A549 (cell line): ENCODE measurements around the gene PPP2R2C. TPM values are rescaled to one million over a fixed set of nuclear protein-coding genes. Genes with fewer than 3 reads are reported as not detected.

Experiments
- ATAC-seq, 2 experiments: fragments of 200-7000 bp in 1 of 2; fragments of >200 bp in 1 of 2; cut with Nextera tagmentation in 1 of 2; cut with Tn5 transposase in 1 of 2; 3 replicates each; pipeline versions ENCODE4 v1.8.0 to v1.9.1; 2018 to 2020; ENCODE audit warnings: mild to moderate bottlenecking in 1 of 2, moderate library complexity in 1 of 2
- CTCF ChIA-PET: fragments of 300-600 bp; sonication (Branson Sonifier 250); formaldehyde crosslinking; extraction: SDS; loops from one replicate; lab custom pipeline; 2021; ENCODE audit warnings: antibody characterized with exemption, inconsistent platforms; lab: Yijun Ruan, JAX
- POLR2A ChIA-PET: fragments of 350-600 bp; formaldehyde crosslinking; extraction: SDS; loops from one replicate; lab custom pipeline; 2021; ENCODE audit warnings: antibody characterized with exemption, inconsistent platforms; lab: Yijun Ruan, JAX
- DNase-seq, 2 experiments: peaks; one replicate each; pipeline versions ENCODE4 v3.0.0 to v3.0.0-alpha.2; 2011 to 2016; ENCODE audit warnings: low read depth in 1 of 2, low spot score in 1 of 2
- FAIRE-seq: peaks from 2 replicates; lab custom pipeline; 2011; peaks lifted over from hg19 to GRCh38; lab: Jason Lieb, UNC
- H3K27ac ChIP-seq, 2 experiments: fragments of >200 bp; sonication (Bioruptor Twin); formaldehyde crosslinking; 3 replicates each; pipeline ENCODE4 v1.5.1; 2016 to 2017
- H3K4me1 ChIP-seq: fragments of >200 bp; sonication (Bioruptor Twin); formaldehyde crosslinking; 3 replicates; pipeline ENCODE4 v1.6.1; 2016
- H3K4me2 ChIP-seq: fragments of >200 bp; sonication (Bioruptor Twin); formaldehyde crosslinking; 3 replicates; pipeline ENCODE4 v1.6.1; 2016
- H3K4me3 ChIP-seq: fragments of >200 bp; sonication (Bioruptor Twin); formaldehyde crosslinking; 3 replicates; pipeline ENCODE4 v1.5.1; 2016
- H3K9me3 ChIP-seq: fragments of >200 bp; sonication (Bioruptor Twin); formaldehyde crosslinking; 3 replicates; pipeline ENCODE4 v1.6.1; 2016
- ATOH8 ChIP-seq: fragments of 250-450 bp; sonication (Bioruptor Pico); IDR thresholded peaks from 2 replicates; pipeline ENCODE4 v1.5.0; 2020; ENCODE audit warnings: low read depth, mild to moderate bottlenecking, moderate library complexity
- CHD2 ChIP-seq: fragments of 150-350 bp; IDR thresholded peaks from 2 replicates; pipeline ENCODE4 v1.6.1; 2014; ENCODE audit warnings: low read length; ENCODE audit not compliant: partially characterized antibody
- CTCF ChIP-seq: fragments of >200 bp; sonication (Bioruptor Twin); formaldehyde crosslinking; IDR thresholded peaks from 3 replicates; pipeline ENCODE4 v1.5.1; 2016
- E2F6 ChIP-seq: IDR thresholded peaks from 2 replicates; pipeline ENCODE4 v1.6.1; 2012; ENCODE audit warnings: low read depth, borderline replicate concordance
- EHMT2 ChIP-seq: fragments of 200-600 bp; sonication (generic); IDR thresholded peaks from 2 replicates; pipeline ENCODE4 v1.6.1; 2016; ENCODE audit warnings: antibody characterized with exemption, low read depth, mild to moderate bottlenecking, moderate library complexity
- EP300 ChIP-seq, 2 experiments: fragments of >200 bp; sonication (Bioruptor Twin); formaldehyde crosslinking; IDR thresholded peaks; 2 replicates in 1 of 2; 3 replicates in 1 of 2; pipeline ENCODE4 v1.6.1; 2016 to 2017
- FOSB ChIP-seq: fragments of 250-450 bp; sonication (Bioruptor Pico); IDR thresholded peaks from 2 replicates; pipeline ENCODE4 v1.5.0; 2020; ENCODE audit warnings: mild to moderate bottlenecking, moderate library complexity
- FOXS1 ChIP-seq: fragments of 250-450 bp; sonication (Bioruptor Pico); IDR thresholded peaks from 2 replicates; pipeline ENCODE4 v1.5.0; 2020; ENCODE audit warnings: mild to moderate bottlenecking, moderate library complexity
- HEYL ChIP-seq: fragments of 250-450 bp; sonication (Bioruptor Pico); IDR thresholded peaks from 2 replicates; pipeline ENCODE4 v1.8.0; 2021; ENCODE audit warnings: mild to moderate bottlenecking, moderate library complexity
- JUN ChIP-seq, 2 experiments: fragments of >200 bp; sonication (Bioruptor Twin); formaldehyde crosslinking; IDR thresholded peaks; 2 replicates in 1 of 2; 3 replicates in 1 of 2; pipeline ENCODE4 v1.6.1; 2016 to 2017
- MAFK ChIP-seq: fragments of 450-650 bp; IDR thresholded peaks from 2 replicates; pipeline ENCODE4 v1.6.1; 2014; ENCODE audit not compliant: partially characterized antibody
- MAX ChIP-seq: IDR thresholded peaks from 2 replicates; pipeline ENCODE4 v1.6.1; 2012
- NFE2L2 ChIP-seq: fragments of 150-350 bp; conservative IDR thresholded peaks from 2 replicates; pipeline ENCODE4 v1.6.1; 2014; ENCODE audit warnings: low read length
- NR3C1 ChIP-seq: fragments of >200 bp; sonication (Bioruptor Twin); formaldehyde crosslinking; IDR thresholded peaks from 3 replicates; pipeline ENCODE4 v1.6.1; 2017
- POLR2A ChIP-seq: IDR thresholded peaks from 2 replicates; pipeline ENCODE4 v1.6.1; 2012; ENCODE audit warnings: mild to moderate bottlenecking, low read length
- RCOR1 ChIP-seq: fragments of 150-350 bp; IDR thresholded peaks from 2 replicates; pipeline ENCODE4 v1.6.1; 2014; ENCODE audit warnings: antibody characterized with exemption, low read length, low read depth
- REST ChIP-seq: fragments of 200-600 bp; sonication (generic); IDR thresholded peaks from 2 replicates; pipeline ENCODE4 v1.6.1; 2016; ENCODE audit warnings: antibody characterized with exemption, mild to moderate bottlenecking, moderate library complexity
- RNF2 ChIP-seq: fragments of 200-600 bp; sonication (generic); IDR thresholded peaks from 2 replicates; pipeline ENCODE4 v1.6.1; 2016; ENCODE audit warnings: low read depth, mild to moderate bottlenecking, antibody characterized with exemption, moderate library complexity, borderline replicate concordance
- SMC3 ChIP-seq: fragments of >200 bp; sonication (Bioruptor Twin); formaldehyde crosslinking; IDR thresholded peaks from 3 replicates; pipeline ENCODE4 v1.6.1; 2018; ENCODE audit warnings: inconsistent platforms
- TP53 ChIP-seq: fragments of 250-450 bp; sonication (Bioruptor Pico); IDR thresholded peaks from 2 replicates; pipeline ENCODE4 v1.5.0; 2021; ENCODE audit warnings: mild to moderate bottlenecking, moderate library complexity
- ZC3H11A ChIP-seq: fragments of 450-650 bp; IDR thresholded peaks from 2 replicates; pipeline ENCODE4 v1.6.1; 2014; ENCODE audit warnings: antibody characterized with exemption, mild to moderate bottlenecking
- ZNF302 ChIP-seq: fragments of 250-450 bp; sonication (Bioruptor Pico); IDR thresholded peaks from 2 replicates; pipeline ENCODE4 v1.9.0; 2021; ENCODE audit warnings: inconsistent platforms, mild to moderate bottlenecking, moderate library complexity
- WGBS: methylation state at CpG from one replicate; pipeline ENCODE4 v1.1.6; 2017; ENCODE audit errors: missing lambda C conversion rate; 5-methylcytosine and 5-hydroxymethylcytosine counted together
- polyA plus RNA-seq, 4 experiments: library from polyadenylated mRNA; depleted of rRNA in 3 of 4; stranded (reverse); fragments of >200 nt; fragmentation: RNase III in 1 of 4; extraction: RNeasy Plus Mini Kit Qiagen cat#74134 plus additional on column Dnase treatment in 1 of 4; gene quantifications; 2 replicates in 3 of 4; 3 replicates in 1 of 4; pipeline ENCODE4 v1.2.3, GENCODE V29; 2011 to 2017
- TF ChIP-seq, protein P1 (sequence below): fragments of 250-450 bp; sonication (Bioruptor Pico); IDR thresholded peaks from 2 replicates; pipeline ENCODE4 v1.5.0; 2021; ENCODE audit warnings: mild to moderate bottlenecking, moderate library complexity, borderline replicate concordance

Gene PPP2R2C
- polyA plus RNA-seq, 2 of the 4 experiments (the other 2 are of a cell fraction), result 23.9 to 29.4 TPM

GRCh38 chr4:6422105-6422504 is 50.3 kb downstream of the PPP2R2C start:
- no peak overlapping the region for H3K4me2 ChIP-seq
- POLR2A ChIA-PET, result no interaction called here
- no peak overlapping the region for H3K4me3 ChIP-seq
- WGBS, result 95% methylated on average over 9 of the region's 9 CpGs
- no peaks in the 10 kb centered on the region for H3K9me3 ChIP-seq
- no peak overlapping the region for H3K27ac ChIP-seq
- H3K4me1 ChIP-seq, result 0 out of 3 replicates have a peak, but pooled peaks cover 5% of the 10 kb centered on the region
- DNase-seq (no peak), ATAC-seq (no peak), FAIRE-seq (no peak)
- no peak for TF ChIP-seq RCOR1
- TF ChIP-seq NFE2L2, result no peak
- no peak for TF ChIP-seq MAFK
- no peak for TF ChIP-seq ZNF302 (CRISPR knock-in tag)
- no peak for TF ChIP-seq ZC3H11A
- TF ChIP-seq, protein P1, sequence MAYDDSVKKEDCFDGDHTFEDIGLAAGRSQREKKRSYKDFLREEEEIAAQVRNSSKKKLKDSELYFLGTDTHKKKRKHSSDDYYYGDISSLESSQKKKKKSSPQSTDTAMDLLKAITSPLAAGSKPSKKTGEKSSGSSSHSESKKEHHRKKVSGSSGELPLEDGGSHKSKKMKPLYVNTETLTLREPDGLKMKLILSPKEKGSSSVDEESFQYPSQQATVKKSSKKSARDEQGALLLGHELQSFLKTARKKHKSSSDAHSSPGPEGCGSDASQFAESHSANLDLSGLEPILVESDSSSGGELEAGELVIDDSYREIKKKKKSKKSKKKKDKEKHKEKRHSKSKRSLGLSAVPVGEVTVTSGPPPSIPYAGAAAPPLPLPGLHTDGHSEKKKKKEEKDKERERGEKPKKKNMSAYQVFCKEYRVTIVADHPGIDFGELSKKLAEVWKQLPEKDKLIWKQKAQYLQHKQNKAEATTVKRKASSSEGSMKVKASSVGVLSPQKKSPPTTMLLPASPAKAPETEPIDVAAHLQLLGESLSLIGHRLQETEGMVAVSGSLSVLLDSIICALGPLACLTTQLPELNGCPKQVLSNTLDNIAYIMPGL (CRISPR knock-in tag), result no peak
- CTCF ChIA-PET, result interaction anchor here (1.0 to 1.5 kb wide), 2 partner anchors 65 to 78 kb away, joined by 3 read pairs; no protein-coding TSS in a partner anchor

- DNase-seq (no peak), FAIRE-seq (no peak), ATAC-seq (no peak)
- 94% methylated on average over 18 of the region's 18 CpGs for WGBS
- TF ChIP-seq TP53 (CRISPR knock-in tag), result no peak
- no peak for TF ChIP-seq MAFK
- no peak for TF ChIP-seq E2F6
- no peak for TF ChIP-seq FOSB
- TF ChIP-seq REST, result no peak
- TF ChIP-seq CHD2, result no peak
- no peak for TF ChIP-seq FOXS1 (CRISPR knock-in tag)
- TF ChIP-seq CTCF, result no peak
- TF ChIP-seq EHMT2, result no peak
- TF ChIP-seq MAX, result no peak
- no peak for TF ChIP-seq POLR2A
- TF ChIP-seq SMC3, result no peak
- TF ChIP-seq HEYL, result no peak
- TF ChIP-seq ATOH8 (CRISPR knock-in tag), result no peak
- no peak for TF ChIP-seq NR3C1
- no peak for TF ChIP-seq RNF2
- no peak for TF ChIP-seq EP300 (IDR thresholded peaks at IDR 0.05)
- no peak for TF ChIP-seq JUN (IDR thresholded peaks at IDR 0.05)
- POLR2A ChIA-PET, result no interaction called here
- H3K27ac ChIP-seq, result no peak overlapping the region
- H3K4me3 ChIP-seq, result no peak overlapping the region
- CTCF ChIA-PET, result interaction anchor here (1.0 to 1.5 kb wide), 2 partner anchors 64 to 77 kb away, joined by 3 read pairs; no protein-coding TSS in a partner anchor
- H3K9me3 ChIP-seq, result no peaks in the 10 kb centered on the region
- H3K4me2 ChIP-seq, result no peak overlapping the region
- 0 out of 3 replicates have a peak, but pooled peaks cover 5% of the 10 kb centered on the region for H3K4me1 ChIP-seq
Observed at GRCh38 chr4:6421397-6421796, 51.0 kb downstream of the PPP2R2C start.
